ENCODE results near the gene LTO1. TPM values are rescaled to one million over a fixed set of nuclear protein-coding genes. Genes with fewer than 3 reads are reported as not detected.
"Not testable (repeated sequence)": the region's sequence is repeated elsewhere in the genome, so short reads cannot be mapped to it uniquely, and the experiment has no call there.

LTO1 gene
- polyA plus RNA-seq, 2 donors, result 15.0 to 22.9 TPM

- H3K4me1 ChIP-seq (ENCODE audit: control insufficient read depth in 2 of 2, insufficient read depth in 2 of 2, low read length in 1 of 2), result peaks cover 0 to 1% of the 10 kb centered on the region in 2 donors
- no peak overlapping the region for H3K4me3 ChIP-seq (ENCODE audit: low read depth in 1 of 2, low read length in 2 of 2)
- WGBS, 2 donors, result 72 to 79% methylated on average over 7 of the region's 7 CpGs
- H3K36me3 ChIP-seq (ENCODE audit: control insufficient read depth in 2 of 2, insufficient read depth in 2 of 2, low read length in 1 of 2), result no peaks in the 10 kb centered on the region
- H3K27ac ChIP-seq (ENCODE audit: low read depth in 2 of 2, low read length in 1 of 2), result no peak overlapping the region
- no peaks in the 10 kb centered on the region for H3K9me3 ChIP-seq (ENCODE audit: control insufficient read depth in 2 of 2, insufficient read depth in 1 of 2, low read depth in 1 of 2, low read length in 1 of 2)
- peaks cover 1 to 3% of the 10 kb centered on the region in 2 donors for H3K27me3 ChIP-seq (ENCODE audit: control insufficient read depth in 1 of 2, insufficient read depth in 2 of 2, low read length in 2 of 2)
Observed at GRCh38 chr11:69695581-69695980, 20.4 kb upstream of the LTO1 start.

- H3K4me3 ChIP-seq (ENCODE audit: low read depth in 1 of 2, low read length in 2 of 2), result no peak overlapping the region
- H3K4me1 ChIP-seq (ENCODE audit: control insufficient read depth in 2 of 2, insufficient read depth in 2 of 2, low read length in 1 of 2), result no peaks in the 10 kb centered on the region
- H3K36me3 ChIP-seq (ENCODE audit: control insufficient read depth in 2 of 2, insufficient read depth in 2 of 2, low read length in 1 of 2), result no peaks in the 10 kb centered on the region
- 80 to 81% methylated on average over 10 of the region's 10 CpGs for WGBS, 2 donors
- H3K9me3 ChIP-seq (ENCODE audit: control insufficient read depth in 2 of 2, insufficient read depth in 1 of 2, low read depth in 1 of 2, low read length in 1 of 2), result no peaks in the 10 kb centered on the region
- no peak overlapping the region for H3K27ac ChIP-seq (ENCODE audit: low read depth in 2 of 2, low read length in 1 of 2)
- H3K27me3 ChIP-seq (ENCODE audit: control insufficient read depth in 1 of 2, insufficient read depth in 2 of 2, low read length in 2 of 2), result peaks cover 0 to 3% of the 10 kb centered on the region in 2 donors
Observed at GRCh38 chr11:69694781-69695180, 19.6 kb upstream of the LTO1 start.

GRCh38 chr11:69692422-69692821, 17.3 kb upstream of the LTO1 start:
- Histone ChIP-seq H3K27me3 (ENCODE audit: control insufficient read depth in 1 of 2, insufficient read depth in 2 of 2, low read length in 2 of 2) (peaks cover 0 to 3% of the 10 kb centered on the region in 2 donors), H3K4me1 (ENCODE audit: control insufficient read depth in 2 of 2, insufficient read depth in 2 of 2, low read length in 1 of 2) (no peaks in the 10 kb centered on the region), H3K36me3 (ENCODE audit: control insufficient read depth in 2 of 2, insufficient read depth in 2 of 2, low read length in 1 of 2) (no peaks in the 10 kb centered on the region), H3K9me3 (ENCODE audit: control insufficient read depth in 2 of 2, insufficient read depth in 1 of 2, low read depth in 1 of 2, low read length in 1 of 2) (no peaks in the 10 kb centered on the region), H3K4me3 (ENCODE audit: low read depth in 1 of 2, low read length in 2 of 2) (no peak overlapping the region), H3K27ac (ENCODE audit: low read depth in 2 of 2, low read length in 1 of 2) (no peak overlapping the region)

- 70 to 73% methylated on average over 2 of the region's 2 CpGs for WGBS, 2 donors
- H3K27me3 ChIP-seq (ENCODE audit: control insufficient read depth in 1 of 2, insufficient read depth in 2 of 2, low read length in 2 of 2), result peaks cover 0 to 3% of the 10 kb centered on the region in 2 donors
- H3K27ac ChIP-seq (ENCODE audit: low read depth in 2 of 2, low read length in 1 of 2), result no peak overlapping the region
- H3K36me3 ChIP-seq (ENCODE audit: control insufficient read depth in 2 of 2, insufficient read depth in 2 of 2, low read length in 1 of 2), result no peaks in the 10 kb centered on the region
- H3K4me1 ChIP-seq (ENCODE audit: control insufficient read depth in 2 of 2, insufficient read depth in 2 of 2, low read length in 1 of 2), result no peaks in the 10 kb centered on the region
- no peaks in the 10 kb centered on the region for H3K9me3 ChIP-seq (ENCODE audit: control insufficient read depth in 2 of 2, insufficient read depth in 1 of 2, low read depth in 1 of 2, low read length in 1 of 2)
- no peak overlapping the region for H3K4me3 ChIP-seq (ENCODE audit: low read depth in 1 of 2, low read length in 2 of 2)
Observed at GRCh38 chr11:69691463-69691862, 16.3 kb upstream of the LTO1 start.

GRCh38 chr11:69689484-69690319, 14.5 kb upstream of the LTO1 start:
- WGBS, 2 donors, result 79 to 90% methylated on average over 5 of the region's 5 CpGs
- H3K27me3 ChIP-seq (ENCODE audit: control insufficient read depth in 1 of 2, insufficient read depth in 2 of 2, low read length in 2 of 2), result no peaks in the 10 kb centered on the region
- H3K27ac ChIP-seq (ENCODE audit: low read depth in 2 of 2, low read length in 1 of 2), result no peak overlapping the region
- H3K36me3 ChIP-seq (ENCODE audit: control insufficient read depth in 2 of 2, insufficient read depth in 2 of 2, low read length in 1 of 2), result no peaks in the 10 kb centered on the region
- no peak overlapping the region for H3K4me3 ChIP-seq (ENCODE audit: low read depth in 1 of 2, low read length in 2 of 2)
- H3K4me1 ChIP-seq (ENCODE audit: control insufficient read depth in 2 of 2, insufficient read depth in 2 of 2, low read length in 1 of 2), result peaks cover 0 to 3% of the 10 kb centered on the region in 2 donors
- H3K9me3 ChIP-seq (ENCODE audit: control insufficient read depth in 2 of 2, insufficient read depth in 1 of 2, low read depth in 1 of 2, low read length in 1 of 2), result peaks cover 0 to 2% of the 10 kb centered on the region in 2 donors

GRCh38 chr11:69687969-69688771, 13.0 kb upstream of the LTO1 start:
- H3K4me3 ChIP-seq (ENCODE audit: low read depth in 1 of 2, low read length in 2 of 2); H3K4me1 ChIP-seq (ENCODE audit: control insufficient read depth in 2 of 2, insufficient read depth in 2 of 2, low read length in 1 of 2); H3K36me3 ChIP-seq (ENCODE audit: control insufficient read depth in 2 of 2, insufficient read depth in 2 of 2, low read length in 1 of 2); H3K27me3 ChIP-seq (ENCODE audit: control insufficient read depth in 1 of 2, insufficient read depth in 2 of 2, low read length in 2 of 2); H3K27ac ChIP-seq (ENCODE audit: low read depth in 2 of 2, low read length in 1 of 2); H3K9me3 ChIP-seq (ENCODE audit: control insufficient read depth in 2 of 2, insufficient read depth in 1 of 2, low read depth in 1 of 2, low read length in 1 of 2): not testable (repeated sequence)
- 62 to 67% methylated on average over 5 of the region's 5 CpGs for WGBS, 2 donors

- Histone ChIP-seq H3K4me3 (ENCODE audit: low read depth in 1 of 2, low read length in 2 of 2) (no peak overlapping the region), H3K27me3 (ENCODE audit: control insufficient read depth in 1 of 2, insufficient read depth in 2 of 2, low read length in 2 of 2) (no peaks in the 10 kb centered on the region), H3K9me3 (ENCODE audit: control insufficient read depth in 2 of 2, insufficient read depth in 1 of 2, low read depth in 1 of 2, low read length in 1 of 2) (peaks cover 0 to 5% of the 10 kb centered on the region in 2 donors), H3K4me1 (ENCODE audit: control insufficient read depth in 2 of 2, insufficient read depth in 2 of 2, low read length in 1 of 2) (peaks cover 0 to 3% of the 10 kb centered on the region in 2 donors), H3K27ac (ENCODE audit: low read depth in 2 of 2, low read length in 1 of 2) (no peak overlapping the region), H3K36me3 (ENCODE audit: control insufficient read depth in 2 of 2, insufficient read depth in 2 of 2, low read length in 1 of 2) (no peaks in the 10 kb centered on the region)
- WGBS, 2 donors, result 82 to 85% methylated on average over 8 of the region's 8 CpGs
Observed at GRCh38 chr11:69686856-69687255, 11.7 kb upstream of the LTO1 start.

GRCh38 chr11:69686452-69686851, 11.3 kb upstream of the LTO1 start:
- H3K4me1 ChIP-seq (ENCODE audit: control insufficient read depth in 2 of 2, insufficient read depth in 2 of 2, low read length in 1 of 2), result peaks cover 0 to 3% of the 10 kb centered on the region in 2 donors
- no peaks in the 10 kb centered on the region for H3K36me3 ChIP-seq (ENCODE audit: control insufficient read depth in 2 of 2, insufficient read depth in 2 of 2, low read length in 1 of 2)
- no peak overlapping the region for H3K27ac ChIP-seq (ENCODE audit: low read depth in 2 of 2, low read length in 1 of 2)
- WGBS, 2 donors, result 74 to 79% methylated on average over 13 of the region's 13 CpGs
- peaks cover 0 to 5% of the 10 kb centered on the region in 2 donors for H3K9me3 ChIP-seq (ENCODE audit: control insufficient read depth in 2 of 2, insufficient read depth in 1 of 2, low read depth in 1 of 2, low read length in 1 of 2)
- H3K27me3 ChIP-seq (ENCODE audit: control insufficient read depth in 1 of 2, insufficient read depth in 2 of 2, low read length in 2 of 2), result no peaks in the 10 kb centered on the region
- no peak overlapping the region for H3K4me3 ChIP-seq (ENCODE audit: low read depth in 1 of 2, low read length in 2 of 2)

- Histone ChIP-seq H3K4me3 (ENCODE audit: low read depth in 1 of 2, low read length in 2 of 2) (no peak overlapping the region), H3K9me3 (ENCODE audit: control insufficient read depth in 2 of 2, insufficient read depth in 1 of 2, low read depth in 1 of 2, low read length in 1 of 2) (peaks cover 0 to 5% of the 10 kb centered on the region in 2 donors), H3K4me1 (ENCODE audit: control insufficient read depth in 2 of 2, insufficient read depth in 2 of 2, low read length in 1 of 2) (peaks cover 0 to 3% of the 10 kb centered on the region in 2 donors), H3K27me3 (ENCODE audit: control insufficient read depth in 1 of 2, insufficient read depth in 2 of 2, low read length in 2 of 2) (no peaks in the 10 kb centered on the region), H3K27ac (ENCODE audit: low read depth in 2 of 2, low read length in 1 of 2) (no peak overlapping the region), H3K36me3 (ENCODE audit: control insufficient read depth in 2 of 2, insufficient read depth in 2 of 2, low read length in 1 of 2) (no peaks in the 10 kb centered on the region)
- WGBS, 2 donors, result 56 to 60% methylated on average over 8 of the region's 8 CpGs
Observed at GRCh38 chr11:69685348-69685747, 10.2 kb upstream of the LTO1 start.
